DMS153 treated with DMSO at 0.1 percent for 48 hours (cell line): Measurements from ENCODE around the gene KRTAP10-4.
"Not testable (repeated sequence)": the region's sequence is repeated elsewhere in the genome, so short reads cannot be mapped to it uniquely, and the experiment has no call there.

ENCODE experiments used
- DNase-seq: peaks from one replicate; lab custom pipeline; 2025; ENCODE audit not compliant: unreplicated experiment; lab: John Stamatoyannopoulos, UW

KRTAP10-4 gene, protein sequence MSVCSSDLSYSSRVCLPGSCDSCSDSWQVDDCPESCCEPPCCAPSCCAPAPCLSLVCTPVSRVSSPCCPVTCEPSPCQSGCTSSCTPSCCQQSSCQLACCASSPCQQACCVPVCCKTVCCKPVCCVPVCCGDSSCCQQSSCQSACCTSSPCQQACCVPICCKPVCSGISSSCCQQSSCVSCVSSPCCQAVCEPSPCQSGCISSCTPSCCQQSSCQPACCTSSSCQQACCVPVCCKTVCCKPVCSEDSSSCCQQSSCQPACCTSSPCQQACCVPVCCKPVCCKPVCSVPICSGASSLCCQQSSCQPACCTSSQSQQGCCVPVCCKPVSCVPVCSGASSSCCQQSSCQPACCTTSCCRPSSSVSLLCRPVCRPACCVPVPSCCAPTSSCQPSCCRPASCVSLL

GRCh38 chr21:44573630-44574456, at the start of gene KRTAP10-4:
TSS of gene KRTAP10-4 (plus strand) at chr21:44573729. CDS start at chr21:44573759, 30 bp downstream.
- not testable (repeated sequence) for DNase-seq

GRCh38 chr21:44524414-44525371, 48.8 kb upstream of the KRTAP10-4 start:
- DNase-seq: no peak

DNA sequence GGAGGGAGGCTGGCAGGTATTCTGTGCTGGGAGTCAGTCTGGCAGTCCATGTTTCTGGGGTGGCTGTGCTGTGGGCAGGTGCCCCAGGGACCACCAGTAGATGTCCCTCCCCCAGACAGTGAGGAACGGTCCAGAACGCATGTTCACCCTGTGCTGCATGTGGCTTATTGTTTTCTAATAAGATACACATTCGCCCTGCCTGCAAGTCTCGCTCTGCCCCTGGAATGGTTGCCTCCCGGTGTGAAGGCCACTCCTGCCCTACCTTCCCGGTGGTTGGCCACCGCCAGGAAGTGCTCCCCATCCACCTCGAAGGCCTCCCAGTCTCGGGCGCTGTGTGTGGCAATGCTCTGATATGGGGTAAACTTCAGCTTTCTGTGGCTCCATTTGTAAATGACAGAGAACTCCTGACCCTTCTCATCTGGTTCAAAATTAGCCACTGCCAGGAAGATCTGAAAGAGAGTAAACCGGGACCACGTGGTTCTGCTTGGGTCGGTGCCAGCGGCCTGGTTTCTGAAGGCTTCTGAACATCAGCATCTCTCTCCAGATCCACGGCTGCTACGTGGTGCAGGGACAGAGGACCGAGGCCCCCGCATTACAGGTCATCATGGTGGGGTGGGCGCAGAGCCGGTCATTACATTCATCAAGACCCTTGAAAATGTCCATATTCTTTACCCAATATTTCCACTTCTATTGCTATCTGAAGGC, 48.0 kb upstream of the KRTAP10-4 start:
- DNase-seq: no peak

GRCh38 chr21:44526096-44526997, 47.2 kb upstream of the KRTAP10-4 start:
- DNase-seq: no peak

GRCh38 chr21:44527156-44527982, 46.2 kb upstream of the KRTAP10-4 start:
- no peak for DNase-seq

DNA sequence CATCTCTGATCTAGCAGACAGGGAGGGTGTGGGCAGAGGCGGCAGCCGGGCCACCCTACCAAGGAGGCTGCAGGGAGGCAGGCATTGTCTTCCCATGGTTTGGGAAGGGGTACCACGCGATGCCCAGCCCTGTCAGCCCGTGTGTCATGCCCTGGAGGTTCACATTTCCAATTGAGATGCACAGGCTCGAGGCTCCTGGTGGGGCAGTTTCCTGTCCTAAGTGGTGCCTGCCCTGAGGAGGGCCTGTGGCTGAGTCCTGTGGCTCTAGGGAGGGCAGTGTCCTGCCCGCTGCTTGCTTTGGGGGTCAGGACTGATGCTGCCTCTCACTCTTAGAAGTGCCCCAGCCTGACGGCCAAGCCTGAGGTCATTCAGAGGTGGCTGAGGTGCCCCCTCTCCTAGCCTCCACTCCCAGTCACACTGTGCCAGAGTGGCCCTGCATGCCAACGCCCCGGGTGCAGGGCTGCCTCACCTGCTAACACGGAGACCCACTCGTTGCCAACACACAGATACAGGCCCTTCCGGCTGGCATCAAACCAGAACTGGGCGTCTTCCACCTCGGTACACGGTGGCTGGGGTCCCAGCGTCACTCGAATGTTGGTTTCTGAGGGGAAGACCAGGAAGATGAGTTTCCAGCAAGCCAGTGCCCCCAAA, 45.4 kb upstream of the KRTAP10-4 start:
- DNase-seq: no peak

- DNase-seq: no peak
Measured at GRCh38 chr21:44528634-44528995, 44.9 kb upstream of the KRTAP10-4 start.

GRCh38 chr21:44529011-44529421, 44.5 kb upstream of the KRTAP10-4 start:
- no peak for DNase-seq

- DNase-seq: no peak
Measured at GRCh38 chr21:44529503-44530125, 43.9 kb upstream of the KRTAP10-4 start.

DNA sequence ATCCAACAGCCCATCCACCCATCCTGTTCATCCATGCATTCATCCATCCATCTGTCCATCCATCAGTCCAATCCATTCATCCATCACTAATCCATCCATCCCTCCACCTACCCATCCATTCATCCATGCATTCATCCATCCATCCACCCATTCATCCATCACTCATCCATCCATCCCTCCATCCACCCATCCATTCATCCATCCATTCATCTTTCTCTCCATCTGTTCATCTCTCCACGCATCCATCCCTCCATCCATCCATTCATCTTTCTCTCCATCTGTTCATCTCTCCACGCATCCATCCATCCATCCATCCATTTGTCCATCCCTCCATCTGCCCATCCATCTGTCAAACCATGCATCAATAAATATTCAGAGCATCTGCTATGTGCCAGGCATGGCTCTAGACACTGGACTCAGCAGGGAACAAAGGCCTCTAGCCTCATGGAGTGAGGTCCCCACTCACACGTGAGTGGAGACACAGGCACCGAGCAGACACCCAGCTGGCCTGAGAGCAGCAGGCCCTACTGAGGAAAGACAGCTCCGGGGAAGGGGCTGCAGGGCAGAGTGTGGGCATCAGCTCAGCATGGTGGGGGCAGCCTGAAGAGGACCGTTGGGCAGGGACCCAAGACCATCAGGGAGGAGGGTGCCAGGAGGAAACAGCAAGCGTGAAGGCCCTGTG, 43.2 kb upstream of the KRTAP10-4 start:
- DNase-seq: no peak

GRCh38 chr21:44530903-44531605, 42.5 kb upstream of the KRTAP10-4 start:
- no peak for DNase-seq

DNA sequence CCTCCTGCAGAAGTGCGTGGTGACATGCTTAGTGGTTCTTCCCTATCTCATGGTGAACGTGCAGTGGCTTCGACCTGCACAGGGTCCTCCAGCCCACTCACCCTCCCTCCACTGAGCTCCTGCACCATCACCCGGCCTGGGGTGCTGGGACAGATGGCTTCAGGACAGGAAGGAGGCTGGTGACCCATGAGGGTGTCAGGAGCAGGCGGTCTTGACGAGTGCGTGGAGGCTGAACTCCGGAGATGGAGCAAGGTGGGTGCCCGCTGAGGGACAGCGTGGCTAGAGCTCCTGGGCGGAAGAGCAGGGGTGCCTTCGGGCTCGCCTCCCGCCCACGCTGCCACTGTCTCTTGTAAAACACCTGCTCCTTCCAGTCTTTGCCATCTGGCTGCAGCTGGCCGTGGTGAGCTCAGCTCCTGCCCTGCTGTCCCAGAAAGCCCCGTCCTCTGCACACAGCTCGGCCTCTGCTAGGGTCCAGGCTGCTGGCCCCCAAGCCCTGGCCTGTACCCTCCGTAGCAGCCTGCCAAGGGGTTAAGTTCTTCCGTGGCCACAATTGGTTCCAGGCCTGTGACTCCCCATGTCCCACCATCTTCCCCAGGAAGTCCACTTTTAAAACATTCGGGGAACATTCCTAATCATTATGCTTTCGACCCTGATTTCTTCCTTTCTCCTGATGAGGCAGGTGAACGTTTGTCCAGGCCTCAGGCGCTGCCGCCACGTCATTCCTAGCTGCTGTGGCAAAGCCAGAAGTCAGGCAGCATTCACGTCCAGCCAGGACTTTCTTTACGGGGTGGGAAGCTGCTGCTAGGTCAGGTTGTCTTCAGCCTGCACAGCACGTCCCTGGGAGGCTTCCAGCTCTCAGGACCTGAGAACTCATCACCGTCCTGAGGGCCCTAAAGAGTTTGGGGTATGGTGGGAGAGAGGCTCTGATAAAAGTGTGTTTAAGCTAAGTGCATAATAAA, 41.6 kb upstream of the KRTAP10-4 start:
- no peak for DNase-seq

DNA sequence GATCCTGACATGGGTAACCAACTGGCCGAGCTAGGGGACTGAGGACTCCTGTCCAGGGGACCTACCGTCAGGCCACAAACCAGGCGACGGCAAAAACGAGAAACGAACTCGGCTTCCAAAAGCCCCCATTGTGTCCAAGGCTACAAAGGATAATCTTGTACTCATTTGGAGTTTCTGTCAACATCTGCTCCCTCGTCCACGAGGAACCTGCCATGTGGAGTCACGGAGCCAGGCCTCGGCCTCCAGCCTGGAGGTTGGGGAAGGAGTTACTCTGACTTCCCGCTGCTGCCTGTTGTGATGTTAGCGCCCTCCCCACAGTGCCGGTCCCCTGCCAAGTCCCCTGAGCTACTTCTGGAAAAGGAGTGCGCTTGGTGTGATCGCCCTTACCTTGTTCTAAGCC, 40.8 kb upstream of the KRTAP10-4 start:
- no peak for DNase-seq

DNA sequence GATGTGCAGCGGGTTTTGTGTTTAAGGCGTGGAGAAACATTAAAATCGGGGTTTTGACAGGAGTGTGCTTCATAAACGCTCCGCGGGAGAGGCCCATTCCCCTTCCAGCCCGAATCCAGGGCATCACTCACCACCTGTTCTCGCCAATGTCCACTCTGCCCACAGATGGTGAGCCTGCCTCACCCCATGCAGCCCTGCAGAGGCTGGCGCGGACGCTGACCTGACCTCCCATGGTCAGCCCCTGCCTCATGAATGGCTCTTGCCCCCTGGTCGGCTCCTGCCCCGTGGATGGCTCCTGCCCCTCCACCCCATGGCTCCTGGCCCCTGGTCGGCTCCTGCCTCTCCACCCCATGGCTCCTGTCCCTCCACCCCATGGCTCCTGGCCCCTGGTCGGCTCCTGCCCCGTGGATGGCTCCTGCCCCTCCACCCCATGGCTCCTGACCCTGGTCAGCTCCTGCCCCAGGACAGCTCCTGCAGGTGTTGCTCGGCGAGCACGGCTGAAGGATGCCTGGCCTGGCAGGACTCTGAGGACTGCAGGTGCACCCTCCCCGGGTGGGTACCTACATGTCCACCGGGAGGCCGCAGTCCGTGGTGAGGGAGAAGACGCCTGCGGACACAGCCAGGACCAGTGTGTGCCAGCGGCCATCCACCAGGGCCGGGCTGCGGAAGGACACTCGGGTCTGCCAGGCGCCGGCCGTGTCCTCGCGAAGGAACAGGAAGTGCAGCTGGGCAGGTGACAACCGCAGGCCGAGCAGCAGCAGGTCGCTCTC, 40.2 kb upstream of the KRTAP10-4 start:
- DNase-seq: no peak
